MM.1S (cell line): ENCODE measurements around the gene JMJD6.
A peak's percentile ranks its signal among the peaks of the same experiment; 100 is the strongest.

ENCODE experiments used
- DNase-seq: peaks from one replicate; pipeline ENCODE4 v3.0.0-alpha.2; 2015
- H2AFZ ChIP-seq: fragments of 300-600 bp; sonication (generic); 2 replicates; pipeline ENCODE4 v1.6.0; 2016; ENCODE audit warnings: antibody characterized with exemption, low read length
- H3F3A ChIP-seq: fragments of 300-600 bp; sonication (generic); 2 replicates; pipeline ENCODE4 v1.6.1; 2016; ENCODE audit warnings: mild to moderate bottlenecking, antibody characterized with exemption, low read length, moderate library complexity, mixed read lengths; ENCODE audit not compliant: insufficient read depth
- H3K27ac ChIP-seq: fragments of 300-600 bp; sonication (generic); 2 replicates; pipeline ENCODE4 v1.5.1; 2016; ENCODE audit warnings: mild to moderate bottlenecking, low read length
- H3K27me3 ChIP-seq: fragments of 300-600 bp; sonication (generic); replicated peaks from 2 replicates; pipeline ENCODE4 v1.6.0; 2016; ENCODE audit warnings: low read length; ENCODE audit not compliant: insufficient read depth
- H3K36me3 ChIP-seq: fragments of 300-600 bp; sonication (generic); replicated peaks from 2 replicates; pipeline ENCODE4 v1.6.1; 2016; ENCODE audit warnings: mild to moderate bottlenecking, low read length, mixed read lengths; ENCODE audit not compliant: insufficient read depth
- H3K4me1 ChIP-seq: fragments of 300-600 bp; sonication (generic); 2 replicates; pipeline ENCODE4 v1.6.1; 2016; ENCODE audit warnings: low read length, mixed read lengths
- H3K4me2 ChIP-seq: fragments of 300-600 bp; sonication (generic); 2 replicates; pipeline ENCODE4 v1.6.0; 2016; ENCODE audit warnings: low read depth, low read length
- H3K4me3 ChIP-seq: fragments of 300-600 bp; sonication (generic); 2 replicates; pipeline ENCODE4 v1.5.1; 2016; ENCODE audit warnings: low read length, mixed read lengths
- H3K79me2 ChIP-seq: fragments of 300-600 bp; sonication (generic); 2 replicates; pipeline ENCODE4 v1.6.1; 2016; ENCODE audit warnings: mixed run types, low read length, mixed read lengths
- H3K9ac ChIP-seq: fragments of 300-600 bp; sonication (generic); 2 replicates; pipeline ENCODE4 v1.6.1; 2016; ENCODE audit warnings: low read length, mixed read lengths
- H3K9me2 ChIP-seq: fragments of 300-600 bp; sonication (generic); replicated peaks from 2 replicates; pipeline ENCODE4 v1.6.1; 2016; ENCODE audit warnings: mild to moderate bottlenecking, low read length, mixed read lengths; ENCODE audit not compliant: insufficient read depth
- H3K9me3 ChIP-seq: fragments of 300-600 bp; sonication (generic); replicated peaks from 2 replicates; pipeline ENCODE4 v1.6.1; 2016; ENCODE audit warnings: mild to moderate bottlenecking, low read length, mixed read lengths; ENCODE audit not compliant: insufficient read depth
- H4K20me1 ChIP-seq: fragments of 300-600 bp; sonication (generic); 2 replicates; pipeline ENCODE4 v1.6.1; 2016; ENCODE audit warnings: mild to moderate bottlenecking, low read length, moderate library complexity, mixed read lengths; ENCODE audit not compliant: insufficient read depth
- CTCF ChIP-seq: fragments of 300-600 bp; sonication (generic); IDR thresholded peaks from 2 replicates; pipeline ENCODE4 v1.5.1; 2016; ENCODE audit warnings: antibody characterized with exemption, low read length, mixed read lengths
- EZH2 ChIP-seq: fragments of 300-600 bp; sonication (generic); optimal IDR thresholded peaks from 2 replicates; pipeline ENCODE3; 2017; ENCODE audit warnings: low read depth, mild to moderate bottlenecking, antibody characterized with exemption, low read length, mixed read lengths
- EZH2phosphoT487 ChIP-seq: fragments of 300-600 bp; sonication (generic); IDR thresholded peaks from 2 replicates; pipeline ENCODE4 v1.6.1; 2018; ENCODE audit warnings: antibody characterized with exemption, low read length

Gene JMJD6

GRCh38 chr17:76735586-76736348, 9.4 kb upstream of the JMJD6 start:
- Histone ChIP-seq H3K27me3 (no peaks in the 10 kb centered on the region), H3K79me2 (peaks cover 76% of the 10 kb centered on the region), H3K27ac (peak overlapping the region; percentile 92), H2AFZ (no peak overlapping the region), H3K4me1 (peaks cover 19% of the 10 kb centered on the region), H3K4me2 (peak overlapping the region; percentile 83), H4K20me1 (peaks cover 33% of the 10 kb centered on the region), H3K9ac (peak overlapping the region; percentile 99), H3K9me3 (no peaks in the 10 kb centered on the region), H3K4me3 (peak overlapping the region; percentile 95), H3K36me3 (peaks cover 33% of the 10 kb centered on the region), H3K9me2 (no peaks in the 10 kb centered on the region), H3F3A (peaks cover 58% of the 10 kb centered on the region)
- DNase-seq, result peak; percentile 47
- TF ChIP-seq EZH2phosphoT487 (no peak), CTCF (no peak), EZH2 (no peak)

- H3K9ac ChIP-seq, result peak overlapping the region; percentile 99
- H3F3A ChIP-seq, result peaks cover 63% of the 10 kb centered on the region
- peaks cover 19% of the 10 kb centered on the region for H3K4me1 ChIP-seq
- H3K4me2 ChIP-seq, result peak overlapping the region; percentile 83
- DNase-seq, result peak; percentile 82
- no peaks in the 10 kb centered on the region for H3K27me3 ChIP-seq
- peak overlapping the region; percentile 95 for H3K4me3 ChIP-seq
- no peaks in the 10 kb centered on the region for H3K9me3 ChIP-seq
- no peaks in the 10 kb centered on the region for H3K9me2 ChIP-seq
- H3K36me3 ChIP-seq, result peaks cover 33% of the 10 kb centered on the region
- peaks cover 33% of the 10 kb centered on the region for H4K20me1 ChIP-seq
- peak overlapping the region; percentile 92; the same call in 1 of the 2 replicates for H3K27ac ChIP-seq
- no peak for TF ChIP-seq EZH2phosphoT487
- TF ChIP-seq EZH2, result no peak
- no peak for TF ChIP-seq CTCF
- peaks cover 81% of the 10 kb centered on the region for H3K79me2 ChIP-seq
- H2AFZ ChIP-seq, result no peak overlapping the region
These were observed 8.6 kb upstream of the JMJD6 start for GRCh38 chr17:76735006-76735405.

GRCh38 chr17:76734080-76734840, 7.9 kb upstream of the JMJD6 start:
- no peak for TF ChIP-seq EZH2phosphoT487
- Histone ChIP-seq H3K36me3 (peaks cover 33% of the 10 kb centered on the region), H4K20me1 (peaks cover 33% of the 10 kb centered on the region), H3K79me2 (peaks cover 82% of the 10 kb centered on the region), H3K9ac (peak overlapping the region; percentile 99), H3K27ac (peak overlapping the region; percentile 92; the same call in 1 of the 2 replicates), H3K4me1 (peaks cover 14% of the 10 kb centered on the region), H3K9me2 (no peaks in the 10 kb centered on the region), H3K27me3 (no peaks in the 10 kb centered on the region), H3K9me3 (no peaks in the 10 kb centered on the region), H3K4me3 (peak overlapping the region; percentile 95), H3F3A (peaks cover 71% of the 10 kb centered on the region), H2AFZ (no peak overlapping the region), H3K4me2 (peak overlapping the region; percentile 83)
- no peak for DNase-seq
